ENCODE data around the gene DCHS2.

Gene DCHS2

DNA sequence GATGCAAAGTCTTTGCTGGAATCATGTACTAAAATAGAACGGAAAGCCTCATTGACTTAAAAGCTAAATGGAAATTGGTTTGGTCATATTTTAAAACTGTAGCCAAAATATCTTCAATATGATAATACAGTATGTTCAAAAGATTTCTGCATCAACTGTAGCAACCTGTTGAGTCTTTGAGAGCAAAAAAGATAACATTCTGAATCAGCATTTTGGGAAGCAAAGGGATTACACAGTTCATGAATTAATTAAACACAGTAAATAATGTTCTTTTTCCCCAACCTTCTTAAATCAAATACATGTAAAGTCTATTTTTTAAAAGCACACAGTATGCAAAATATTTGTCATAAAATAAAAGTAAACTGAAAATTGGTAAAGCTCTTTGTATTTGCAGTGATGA, 50.5 kb downstream of the DCHS2 start:
- no peak for DNase-seq

DNA sequence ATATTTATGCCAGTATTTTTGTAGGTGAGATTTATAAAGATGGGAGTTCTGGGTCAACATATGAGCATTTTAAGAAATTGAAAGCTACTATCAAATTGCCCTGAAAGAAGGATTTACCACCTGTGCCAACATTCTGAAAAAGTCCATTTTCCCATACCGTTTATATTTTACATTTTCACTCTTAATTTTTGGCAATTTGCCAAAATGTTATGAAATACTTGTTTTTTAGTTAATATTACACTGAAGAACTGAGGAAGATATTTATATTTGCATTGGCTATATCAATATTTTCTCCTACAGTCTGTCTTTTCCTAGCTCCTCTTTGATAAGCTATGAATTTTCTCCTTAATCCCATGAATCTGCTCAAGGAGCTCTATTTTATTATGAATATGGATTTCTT, 52.4 kb downstream of the DCHS2 start:
- DNase-seq, result no peak

- DNase-seq, result no peak
These were observed 55.7 kb downstream of the DCHS2 start for GRCh38 chr4:154435895-154436294.

GRCh38 chr4:154433543-154433942, 58.1 kb downstream of the DCHS2 start:
- no peak for DNase-seq

DNA sequence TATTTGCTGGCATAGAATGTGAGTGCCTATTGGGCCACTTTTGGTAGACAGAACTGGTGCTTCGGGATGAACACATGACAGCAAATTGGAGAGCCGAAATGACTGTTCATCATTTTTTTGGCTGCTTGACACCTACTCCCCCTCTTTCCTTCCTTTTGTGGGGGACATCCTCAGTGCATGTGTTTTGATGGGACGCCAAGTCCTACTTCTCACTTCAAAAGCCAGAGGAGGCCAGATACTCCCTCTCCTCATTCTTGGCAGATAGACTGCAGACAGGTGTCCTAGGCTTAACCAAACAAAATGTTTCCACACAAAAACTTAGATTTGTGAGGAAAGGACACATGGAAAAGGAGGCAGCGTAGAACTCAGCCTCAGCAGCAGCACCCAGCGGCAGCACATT, 62.4 kb downstream of the DCHS2 start:
- DNase-seq, result no peak

DNA sequence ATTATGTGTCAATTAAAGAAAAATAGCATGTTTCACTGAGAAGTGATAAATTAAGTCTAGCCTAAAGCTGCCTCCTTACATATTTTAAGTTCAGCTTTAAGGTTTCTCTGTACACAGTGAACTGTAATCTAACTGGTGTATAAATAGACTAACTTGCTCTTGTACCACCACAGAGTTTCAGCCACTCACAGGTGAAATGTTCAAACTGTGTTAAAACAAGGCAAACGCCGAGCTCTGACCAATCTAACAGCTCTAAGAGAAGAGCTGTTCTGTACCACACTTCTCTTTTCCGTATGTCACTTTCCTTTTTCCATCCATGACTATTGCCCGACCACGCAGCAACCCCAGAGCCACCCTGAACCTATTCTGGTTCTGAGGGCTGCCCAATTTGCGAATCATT, 64.5 kb downstream of the DCHS2 start:
- DNase-seq, result no peak

DNA sequence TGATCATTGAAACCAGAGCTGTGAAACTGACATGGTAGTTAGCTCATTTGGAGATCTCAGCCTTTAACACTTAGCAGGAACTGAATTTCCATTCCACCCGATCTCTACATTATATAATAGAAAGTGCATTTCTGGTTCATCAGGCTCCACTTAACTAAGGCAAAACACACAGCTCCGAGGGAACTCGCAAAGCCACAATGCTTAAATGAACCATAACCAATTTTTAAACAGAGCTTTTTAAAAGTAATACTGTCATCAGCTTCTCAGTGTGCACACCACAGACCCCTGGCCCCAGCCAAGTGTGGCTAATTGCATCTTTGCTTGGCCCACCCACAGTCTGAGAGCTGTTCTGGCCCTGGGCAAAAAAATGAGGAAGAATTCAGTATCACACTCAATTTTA, 66.1 kb downstream of the DCHS2 start:
- DNase-seq, result no peak

- DNase-seq, result no peak
These were observed 66.7 kb downstream of the DCHS2 start for GRCh38 chr4:154424810-154425484.

GRCh38 chr4:154422152-154422551, 69.4 kb downstream of the DCHS2 start:
- no peak for DNase-seq

GRCh38 chr4:154421618-154422017, 70.0 kb downstream of the DCHS2 start:
- no peak for DNase-seq

GRCh38 chr4:154417373-154417673, 74.3 kb downstream of the DCHS2 start:
- DNase-seq, result no peak

DNA sequence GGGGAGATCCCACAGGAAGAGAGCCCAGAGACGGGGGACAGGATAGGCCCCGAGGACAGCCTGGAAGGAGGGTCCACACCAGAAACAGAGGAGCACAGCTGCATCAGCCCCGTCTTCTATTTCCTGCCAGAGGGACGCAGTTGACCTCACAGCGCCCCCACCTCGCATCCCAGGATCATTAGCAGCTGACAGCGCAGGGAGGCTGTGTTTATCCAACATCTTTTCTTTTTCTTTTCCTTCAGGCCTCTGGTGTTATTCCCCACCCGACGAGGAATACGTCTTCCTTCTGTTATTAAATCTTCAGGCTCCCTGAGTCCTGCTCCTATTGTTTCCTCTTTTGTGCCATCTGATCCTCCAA, 75.4 kb downstream of the DCHS2 start:
- no peak for DNase-seq

- DNase-seq, result no peak
These were observed 76.3 kb downstream of the DCHS2 start for GRCh38 chr4:154415313-154415712.

- no peak for DNase-seq
These were observed 76.8 kb downstream of the DCHS2 start for GRCh38 chr4:154414796-154415195.

DNA sequence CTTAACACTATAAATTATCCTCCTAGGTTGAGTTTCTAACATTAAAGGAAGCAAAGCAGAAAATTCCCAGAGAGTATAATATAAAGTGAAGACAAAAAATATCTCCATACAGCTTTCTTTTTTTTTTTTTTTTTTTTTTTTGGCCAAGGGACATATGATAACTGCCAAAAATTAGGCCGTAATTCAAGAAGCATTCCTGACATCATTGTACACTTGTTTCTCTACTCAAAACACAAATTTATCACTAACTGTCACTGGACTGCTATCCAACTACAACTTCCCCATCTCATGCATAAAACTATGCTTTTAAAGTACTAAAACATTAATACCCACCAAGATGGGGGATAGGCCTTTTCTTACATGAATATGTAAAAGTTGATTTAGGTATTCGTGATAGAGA, 77.2 kb downstream of the DCHS2 start:
- DNase-seq, result no peak

DNA sequence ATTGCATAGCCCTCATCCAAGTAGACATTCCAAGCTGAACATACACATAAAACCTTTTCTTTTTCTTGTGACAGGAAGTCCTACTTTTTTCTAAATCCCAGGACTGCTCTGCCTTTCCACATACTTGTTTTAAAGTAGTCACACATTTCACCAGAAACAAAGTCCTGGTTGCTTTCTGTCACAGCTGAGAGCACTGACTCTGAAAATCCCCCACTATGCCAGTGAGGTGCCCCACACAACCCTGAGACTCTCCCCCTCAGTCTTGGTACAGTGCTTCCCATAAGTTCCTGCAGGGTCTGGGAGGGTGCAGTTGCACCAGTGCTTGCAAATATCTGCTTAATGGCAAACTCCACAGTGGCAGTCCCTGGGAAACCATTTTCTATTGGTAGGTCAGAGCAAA, 84.2 kb downstream of the DCHS2 start:
- no peak for DNase-seq

DNA sequence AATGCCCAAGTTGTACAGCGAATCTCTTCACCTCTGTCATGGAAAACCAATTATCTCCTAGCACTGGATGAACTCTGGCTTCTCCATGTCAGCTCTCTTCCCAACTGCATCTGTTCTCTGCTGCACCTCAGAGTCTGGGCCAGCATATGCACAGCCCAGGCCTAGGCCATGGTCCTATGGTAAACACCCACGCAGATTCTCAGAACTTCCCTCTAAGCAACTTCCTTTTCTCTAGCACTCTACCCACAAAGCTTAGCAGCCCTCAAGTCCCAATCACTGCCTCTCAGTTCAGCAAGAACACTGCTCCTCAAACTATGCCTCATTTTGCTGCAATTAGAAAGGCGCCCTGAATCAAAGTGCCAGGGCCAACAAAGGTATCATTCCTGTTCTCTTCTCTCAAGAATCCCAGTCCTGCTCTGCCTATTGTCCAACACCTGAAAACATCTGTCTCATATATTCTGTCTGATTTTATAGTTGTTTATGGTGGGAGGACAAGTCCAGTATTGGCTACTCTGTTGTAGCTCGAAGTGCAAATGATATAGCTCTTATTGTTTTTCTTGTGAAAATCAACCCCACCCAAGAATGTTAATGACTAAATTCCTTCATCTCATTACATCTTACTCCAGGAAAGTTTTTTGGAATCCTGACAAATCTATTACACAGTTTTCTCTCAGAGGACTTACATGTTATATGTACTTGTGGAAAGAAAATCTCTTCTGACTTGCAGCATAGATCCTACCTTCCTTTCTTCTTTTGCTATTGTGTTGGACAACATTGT, 85.4 kb downstream of the DCHS2 start:
- DNase-seq, result no peak

DNA sequence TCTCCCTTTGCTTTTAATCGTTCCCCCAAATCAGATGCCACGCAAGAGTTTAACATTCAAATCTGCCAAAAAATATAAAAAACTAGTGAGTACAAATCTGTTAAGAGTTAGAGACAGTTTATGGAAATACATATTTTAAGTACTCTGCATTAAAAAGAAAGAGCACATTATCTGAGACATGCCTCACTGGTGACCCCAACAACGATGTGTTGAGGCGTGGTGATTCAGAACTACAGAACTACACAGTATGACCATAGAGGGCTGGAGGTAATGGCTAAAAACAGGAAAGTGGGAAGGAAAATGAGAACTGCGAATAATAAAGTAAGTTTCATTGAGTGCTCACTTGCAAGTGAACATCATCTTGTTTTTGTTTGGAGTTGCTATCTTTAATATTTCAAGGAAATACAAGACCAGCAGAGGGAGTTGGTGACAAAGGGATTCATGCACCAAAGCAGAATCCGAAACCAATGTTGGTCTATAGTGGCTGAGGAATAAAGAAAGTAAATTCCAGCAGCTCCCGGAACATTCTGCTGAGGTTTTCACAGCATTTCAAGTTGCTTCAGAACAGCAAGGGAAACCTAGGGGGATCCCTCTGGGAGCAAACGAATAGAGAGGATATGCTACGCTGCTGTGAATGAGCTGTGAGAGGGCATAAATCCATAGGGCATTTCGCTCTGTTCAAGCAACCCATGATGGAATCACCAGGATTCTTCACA, 92.2 kb downstream of the DCHS2 start:
- no peak for DNase-seq

- no peak for DNase-seq
These were observed 101.3 kb downstream of the DCHS2 start for GRCh38 chr4:154390324-154390723.

GRCh38 chr4:154389148-154389547, 102.5 kb downstream of the DCHS2 start:
- no peak for DNase-seq

DNA sequence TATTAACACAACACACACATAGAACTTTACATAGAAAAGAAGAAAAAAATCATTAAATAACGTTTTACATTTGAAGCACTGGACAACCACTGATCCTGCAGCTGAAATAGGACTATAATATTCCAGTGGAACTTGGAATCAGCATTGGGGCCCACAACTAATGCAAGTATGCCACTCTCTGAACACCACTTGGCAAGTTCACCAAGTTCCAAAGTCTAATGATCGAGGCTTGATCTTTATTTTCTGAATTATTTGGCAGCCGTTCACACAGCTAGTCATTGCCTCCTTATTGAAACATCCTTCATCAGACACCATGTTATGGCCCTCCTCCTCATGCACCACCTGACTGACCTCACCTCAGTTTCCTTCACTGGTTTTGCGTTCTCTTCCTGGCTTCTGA, 107.6 kb downstream of the DCHS2 start:
- no peak for DNase-seq

- DNase-seq, result no peak
These were observed 115.1 kb downstream of the DCHS2 start for GRCh38 chr4:154376486-154376885.

- DNase-seq, result no peak
These were observed 123.5 kb downstream of the DCHS2 start for GRCh38 chr4:154368060-154368459.

DNA sequence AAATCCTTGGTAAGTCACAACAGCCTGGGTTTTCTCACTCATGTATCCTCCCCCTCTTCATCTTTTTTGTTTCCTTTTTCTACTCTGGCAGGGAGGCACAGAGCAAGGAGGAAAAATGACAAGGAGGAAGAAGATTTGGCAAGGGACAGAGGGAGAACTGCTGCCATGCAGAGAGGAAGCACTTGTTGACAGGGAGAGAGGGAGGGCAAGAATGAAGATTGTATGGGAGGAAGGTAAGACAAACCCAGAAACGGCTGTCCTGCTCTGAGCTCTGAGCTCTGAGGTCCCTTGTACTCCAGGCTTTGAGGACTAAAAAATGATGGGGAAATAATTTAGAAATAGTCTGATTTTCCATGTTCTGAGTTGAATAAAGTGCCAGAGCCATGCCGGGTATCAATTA, 123.9 kb downstream of the DCHS2 start:
- DNase-seq, result no peak
